ENCODE measurements around the gene ZSWIM3. TPM values are rescaled to one million over a fixed set of nuclear protein-coding genes. Genes with fewer than 3 reads are reported as not detected.
"Not testable (repeated sequence)": the region's sequence is repeated elsewhere in the genome, so short reads cannot be mapped to it uniquely, and the experiment has no call there.

ZSWIM3 gene
- total RNA-seq, 1 experiment from 2014 or later = 12.0 TPM

- peak; percentile 53 for DNase-seq (ENCODE audit: low read depth)
These were observed 32.9 kb downstream of the ZSWIM3 start for GRCh38 chr20:45890077-45890984.

GRCh38 chr20:45890985-45891983 lies 33.9 kb downstream of the ZSWIM3 start, which contains the start of the genes CTSA and NEURL2:
CTSA (plus strand) TSS chr20:45891335; CDS start chr20:45891569, 234 bp downstream.
NEURL2 (minus strand) TSS chr20:45891208; CDS start chr20:45890991, 217 bp downstream.
- DNase-seq (ENCODE audit: low read depth) = peak; percentile 96

- peak; percentile 64 for DNase-seq (ENCODE audit: low read depth)
These were observed 34.8 kb downstream of the ZSWIM3 start for GRCh38 chr20:45892049-45892825.

- no peak for DNase-seq (ENCODE audit: low read depth)
These were observed 35.5 kb downstream of the ZSWIM3 start for GRCh38 chr20:45892828-45893500.

- DNase-seq (ENCODE audit: low read depth) = peak; percentile 35
These were observed 36.4 kb downstream of the ZSWIM3 start for GRCh38 chr20:45893831-45894230.

- no peak for DNase-seq (ENCODE audit: low read depth)
These were observed 37.4 kb downstream of the ZSWIM3 start for GRCh38 chr20:45894797-45895196.

GRCh38 chr20:45896641-45897161 lies 39.3 kb downstream of the ZSWIM3 start:
- DNase-seq (ENCODE audit: low read depth) = no peak

- no peak for DNase-seq (ENCODE audit: low read depth)
These were observed 39.9 kb downstream of the ZSWIM3 start for GRCh38 chr20:45897289-45897688.

GRCh38 chr20:45897692-45898091 lies 40.3 kb downstream of the ZSWIM3 start:
- no peak for DNase-seq (ENCODE audit: low read depth)

GRCh38 chr20:45898285-45898684 lies 40.9 kb downstream of the ZSWIM3 start:
- DNase-seq (ENCODE audit: low read depth) = no peak

GRCh38 chr20:45899046-45899835 lies 41.8 kb downstream of the ZSWIM3 start:
- DNase-seq (ENCODE audit: low read depth) = no peak

- not testable (repeated sequence) for DNase-seq (ENCODE audit: low read depth)
These were observed 43.9 kb downstream of the ZSWIM3 start for GRCh38 chr20:45901332-45901731.

GRCh38 chr20:45902199-45902701 lies 44.8 kb downstream of the ZSWIM3 start:
- DNase-seq (ENCODE audit: low read depth) = no peak

- no peak for DNase-seq (ENCODE audit: low read depth)
These were observed 47.4 kb downstream of the ZSWIM3 start for GRCh38 chr20:45904583-45905504.

- DNase-seq (ENCODE audit: low read depth) = peak; percentile 99
These were observed 48.2 kb downstream of the ZSWIM3 start for GRCh38 chr20:45905505-45906079.

GRCh38 chr20:45907219-45907948 lies 50.0 kb downstream of the ZSWIM3 start:
- DNase-seq (ENCODE audit: low read depth) = no peak

GRCh38 chr20:45908084-45908483 lies 50.7 kb downstream of the ZSWIM3 start:
- DNase-seq (ENCODE audit: low read depth) = no peak
